ENCODE results near the gene ST6GALNAC3.

ST6GALNAC3 gene

GRCh38 chr1:76354236-76354635 lies 279.7 kb downstream of the ST6GALNAC3 start:
- no peak overlapping the region for H3K4me3 Mint-ChIP-seq

GRCh38 chr1:76366726-76367125 lies 292.2 kb downstream of the ST6GALNAC3 start:
- DNase-seq, result no peak
- Mint-ChIP-seq H3K27ac (no peak overlapping the region), H3K4me3 (no peak overlapping the region), H3K9me3 (no peaks in the 10 kb centered on the region), H3K27me3 (no peaks in the 10 kb centered on the region), H3K4me1 (no peaks in the 10 kb centered on the region), H3K36me3 (no peaks in the 10 kb centered on the region)
- CTCF ChIA-PET, result no interaction called here

More at GRCh38 chr1:76354236-76354635, 279.7 kb downstream of the ST6GALNAC3 start:
- Mint-ChIP-seq H3K27ac (no peak overlapping the region), H3K27me3 (no peaks in the 10 kb centered on the region), H3K4me1 (no peaks in the 10 kb centered on the region), H3K9me3 (no peaks in the 10 kb centered on the region), H3K36me3 (no peaks in the 10 kb centered on the region)
- DNase-seq, result no peak
- CTCF ChIA-PET, result interaction anchor here (0.7 kb wide), 1 partner anchor 1084 kb away, joined by 3 read pairs; no protein-coding TSS in a partner anchor

GRCh38 chr1:76371941-76372340 lies 297.4 kb downstream of the ST6GALNAC3 start:
- Mint-ChIP-seq H3K4me3 (no peak overlapping the region), H3K27ac (no peak overlapping the region), H3K9me3 (no peaks in the 10 kb centered on the region), H3K27me3 (no peaks in the 10 kb centered on the region), H3K36me3 (no peaks in the 10 kb centered on the region), H3K4me1 (no peaks in the 10 kb centered on the region)
- CTCF ChIA-PET, result no interaction called here
- DNase-seq, result no peak

- CTCF ChIA-PET, result no interaction called here
- no peaks in the 10 kb centered on the region for H3K27me3 Mint-ChIP-seq
- no peak for DNase-seq
- no peaks in the 10 kb centered on the region for H3K36me3 Mint-ChIP-seq
- H3K9me3 Mint-ChIP-seq, result no peaks in the 10 kb centered on the region
- no peak overlapping the region for H3K27ac Mint-ChIP-seq
- H3K4me3 Mint-ChIP-seq, result no peak overlapping the region
- no peaks in the 10 kb centered on the region for H3K4me1 Mint-ChIP-seq
Measured at GRCh38 chr1:76374086-76374485, 299.5 kb downstream of the ST6GALNAC3 start.

- CTCF ChIA-PET, result no interaction called here
- Mint-ChIP-seq H3K27me3 (no peaks in the 10 kb centered on the region), H3K27ac (no peak overlapping the region), H3K9me3 (no peaks in the 10 kb centered on the region), H3K36me3 (no peaks in the 10 kb centered on the region), H3K4me3 (no peak overlapping the region), H3K4me1 (no peaks in the 10 kb centered on the region)
- no peak for DNase-seq
Measured at GRCh38 chr1:76377247-76377646, 302.7 kb downstream of the ST6GALNAC3 start.

- Mint-ChIP-seq H3K4me3 (no peak overlapping the region), H3K27me3 (no peaks in the 10 kb centered on the region), H3K9me3 (no peaks in the 10 kb centered on the region), H3K36me3 (no peaks in the 10 kb centered on the region), H3K27ac (no peak overlapping the region), H3K4me1 (no peaks in the 10 kb centered on the region)
- DNase-seq, result no peak
- CTCF ChIA-PET, result no interaction called here
Measured at GRCh38 chr1:76379506-76379905, 305.0 kb downstream of the ST6GALNAC3 start.

- DNase-seq, result no peak
- Mint-ChIP-seq H3K4me1 (no peaks in the 10 kb centered on the region), H3K36me3 (no peaks in the 10 kb centered on the region), H3K4me3 (no peak overlapping the region), H3K27ac (no peak overlapping the region), H3K9me3 (no peaks in the 10 kb centered on the region), H3K27me3 (no peaks in the 10 kb centered on the region)
- CTCF ChIA-PET, result interaction anchor here (1.2 kb wide), 1 partner anchor 227 kb away, joined by 3 read pairs; no protein-coding TSS in a partner anchor
Measured at GRCh38 chr1:76381450-76382097, 307.0 kb downstream of the ST6GALNAC3 start.

- Mint-ChIP-seq H3K9me3 (no peaks in the 10 kb centered on the region), H3K27me3 (no peaks in the 10 kb centered on the region), H3K4me3 (no peak overlapping the region), H3K36me3 (no peaks in the 10 kb centered on the region), H3K27ac (no peak overlapping the region), H3K4me1 (no peaks in the 10 kb centered on the region)
- no peak for DNase-seq
- CTCF ChIA-PET, result interaction anchor here (0.6 kb wide), 2 partner anchors 25 to 209 kb away, joined by 3 read pairs; no protein-coding TSS in a partner anchor
Measured at GRCh38 chr1:76388261-76388660, 313.7 kb downstream of the ST6GALNAC3 start.

GRCh38 chr1:76390456-76390855 lies 315.9 kb downstream of the ST6GALNAC3 start:
- Mint-ChIP-seq H3K9me3 (no peaks in the 10 kb centered on the region), H3K36me3 (no peaks in the 10 kb centered on the region), H3K27ac (no peak overlapping the region), H3K4me3 (no peak overlapping the region), H3K4me1 (no peaks in the 10 kb centered on the region), H3K27me3 (no peaks in the 10 kb centered on the region)
- CTCF ChIA-PET, result no interaction called here
- DNase-seq, result no peak

- no peaks in the 10 kb centered on the region for H3K4me1 Mint-ChIP-seq
Measured at GRCh38 chr1:76395059-76395458, 320.5 kb downstream of the ST6GALNAC3 start.

GRCh38 chr1:76402128-76402527 lies 327.6 kb downstream of the ST6GALNAC3 start:
- CTCF ChIA-PET, result no interaction called here
- DNase-seq, result no peak
- Mint-ChIP-seq H3K27ac (no peak overlapping the region), H3K4me1 (no peaks in the 10 kb centered on the region), H3K36me3 (no peaks in the 10 kb centered on the region), H3K9me3 (peaks cover 2% of the 10 kb centered on the region), H3K27me3 (no peaks in the 10 kb centered on the region), H3K4me3 (no peak overlapping the region)

More at GRCh38 chr1:76395059-76395458, 320.5 kb downstream of the ST6GALNAC3 start:
- H3K4me3 Mint-ChIP-seq, result no peak overlapping the region
- H3K36me3 Mint-ChIP-seq, result no peaks in the 10 kb centered on the region
- CTCF ChIA-PET, result no interaction called here
- no peak for DNase-seq
- H3K27ac Mint-ChIP-seq, result no peak overlapping the region
- no peaks in the 10 kb centered on the region for H3K27me3 Mint-ChIP-seq
- no peaks in the 10 kb centered on the region for H3K9me3 Mint-ChIP-seq

GRCh38 chr1:76408303-76408702 lies 333.8 kb downstream of the ST6GALNAC3 start:
- Mint-ChIP-seq H3K4me3 (no peak overlapping the region), H3K9me3 (no peaks in the 10 kb centered on the region), H3K27ac (no peak overlapping the region), H3K27me3 (no peaks in the 10 kb centered on the region), H3K36me3 (no peaks in the 10 kb centered on the region), H3K4me1 (no peaks in the 10 kb centered on the region)
- CTCF ChIA-PET, result interaction anchor here (0.6 kb wide), 1 partner anchor 12 kb away, joined by 3 read pairs; no protein-coding TSS in a partner anchor
- DNase-seq, result no peak

- H3K9me3 Mint-ChIP-seq, result no peaks in the 10 kb centered on the region
- H3K4me1 Mint-ChIP-seq, result no peaks in the 10 kb centered on the region
- no peaks in the 10 kb centered on the region for H3K36me3 Mint-ChIP-seq
- H3K27me3 Mint-ChIP-seq, result no peaks in the 10 kb centered on the region
- H3K4me3 Mint-ChIP-seq, result no peak overlapping the region
- H3K27ac Mint-ChIP-seq, result no peak overlapping the region
- no peak for DNase-seq
- CTCF ChIA-PET, result no interaction called here
Measured at GRCh38 chr1:76410499-76410898, 336.0 kb downstream of the ST6GALNAC3 start.

GRCh38 chr1:76418531-76418930 lies 344.0 kb downstream of the ST6GALNAC3 start:
- no peak for DNase-seq
- Mint-ChIP-seq H3K36me3 (no peaks in the 10 kb centered on the region), H3K4me1 (no peaks in the 10 kb centered on the region), H3K27ac (no peak overlapping the region), H3K9me3 (no peaks in the 10 kb centered on the region), H3K27me3 (no peaks in the 10 kb centered on the region), H3K4me3 (no peak overlapping the region)
- CTCF ChIA-PET, result no interaction called here

GRCh38 chr1:76419603-76420002 lies 345.1 kb downstream of the ST6GALNAC3 start:
- CTCF ChIA-PET, result interaction anchor here (1.1 kb wide), 1 partner anchor 11 kb away, joined by 3 read pairs; no protein-coding TSS in a partner anchor
- no peak overlapping the region for H3K27ac Mint-ChIP-seq

More at GRCh38 chr1:76419603-76420002, 345.1 kb downstream of the ST6GALNAC3 start:
- H3K9me3 Mint-ChIP-seq, result no peaks in the 10 kb centered on the region
- no peak for DNase-seq
- H3K36me3 Mint-ChIP-seq, result no peaks in the 10 kb centered on the region
- H3K4me1 Mint-ChIP-seq, result no peaks in the 10 kb centered on the region
- H3K4me3 Mint-ChIP-seq, result no peak overlapping the region
- H3K27me3 Mint-ChIP-seq, result no peaks in the 10 kb centered on the region
